Sigmoid colon (tissue), 4 donors: ENCODE data around the gene SLCO3A1.

Experiments
- CTCF ChIP-seq, 4 experiments: fragments of 450-650 bp in 3 of 4; fragments of 200-600 bp in 1 of 4; IDR thresholded peaks; one replicate each; pipeline ENCODE4 v1.5.1; 2016 to 2019; ENCODE audit warnings: antibody characterized with exemption in 4 of 4, mild to moderate bottlenecking in 3 of 4, moderate library complexity in 2 of 4
- EP300 ChIP-seq, 4 donors: sonication (generic); formaldehyde crosslinking; IDR thresholded peaks; one replicate each; pipeline ENCODE4 v1.6.1; 2017; ENCODE audit warnings: antibody characterized with exemption in 4 of 4
- POLR2A ChIP-seq, 2 donors: fragments of 450-650 bp; IDR thresholded peaks; one replicate each; pipeline ENCODE4 v1.6.1; 2016; ENCODE audit warnings: antibody characterized with exemption in 2 of 2, mild to moderate bottlenecking in 2 of 2, moderate library complexity in 2 of 2

GRCh38 chr15:92159481-92159880 is 306.0 kb downstream of the SLCO3A1 start:
- TF ChIP-seq CTCF (IDR thresholded peaks at IDR 0.05): no peak
- no peak for TF ChIP-seq POLR2A (IDR thresholded peaks at IDR 0.05)
- no peak for TF ChIP-seq EP300 (IDR thresholded peaks at IDR 0.05)
